CD4-positive, alpha-beta T cell treated with Interleukin-17A for 4 hours (primary cell): ENCODE results near the gene S100P.
"Not testable (repeated sequence)": the region's sequence is repeated elsewhere in the genome, so short reads cannot be mapped to it uniquely, and the experiment has no call there.

Source experiments
- DNase-seq: peaks from one replicate; pipeline ENCODE4 v3.0.0-alpha.2; 2020; ENCODE audit warnings: mixed read lengths

The S100P gene

DNA sequence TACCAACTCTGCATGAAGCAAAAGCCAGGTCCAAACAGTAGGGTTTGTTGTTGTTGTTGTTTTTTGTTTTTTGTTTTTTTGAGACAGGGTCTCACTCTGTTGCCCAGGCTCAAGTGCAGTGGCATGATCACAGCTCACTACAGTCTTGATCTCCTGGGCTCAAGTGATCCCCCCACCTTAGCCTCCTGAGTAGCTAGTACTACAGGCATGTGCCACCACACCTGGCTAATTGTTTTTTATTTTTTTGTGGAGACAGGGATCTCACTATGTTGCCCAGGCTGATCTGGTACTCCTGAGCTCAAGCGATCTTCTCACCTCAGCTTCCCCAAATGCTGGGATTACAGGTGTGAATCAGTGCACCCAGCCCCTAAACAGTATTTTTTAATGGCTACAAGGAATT lies 6.2 kb downstream of the S100P start:
- DNase-seq: no peak

DNA sequence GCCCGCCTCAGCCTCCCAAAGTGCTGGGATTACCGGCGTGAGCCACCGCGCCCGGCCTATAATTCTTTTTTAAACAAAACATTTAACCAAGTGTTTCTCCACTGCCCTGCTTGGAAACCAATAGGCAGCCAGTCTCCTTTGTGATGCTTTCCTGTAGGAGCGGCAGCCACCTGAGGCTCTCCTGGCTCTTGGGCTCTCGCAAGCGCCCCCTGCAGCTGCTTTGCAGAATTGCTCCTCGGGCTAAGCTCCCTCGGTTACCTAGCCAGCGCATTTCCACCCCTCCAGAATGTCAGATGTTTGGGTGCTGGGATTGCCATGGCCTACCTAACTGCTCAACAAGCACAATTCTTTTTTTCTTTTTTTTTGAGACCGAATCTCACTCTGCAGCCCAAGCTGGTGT lies 7.7 kb downstream of the S100P start:
- DNase-seq: peak; percentile 59

DNA sequence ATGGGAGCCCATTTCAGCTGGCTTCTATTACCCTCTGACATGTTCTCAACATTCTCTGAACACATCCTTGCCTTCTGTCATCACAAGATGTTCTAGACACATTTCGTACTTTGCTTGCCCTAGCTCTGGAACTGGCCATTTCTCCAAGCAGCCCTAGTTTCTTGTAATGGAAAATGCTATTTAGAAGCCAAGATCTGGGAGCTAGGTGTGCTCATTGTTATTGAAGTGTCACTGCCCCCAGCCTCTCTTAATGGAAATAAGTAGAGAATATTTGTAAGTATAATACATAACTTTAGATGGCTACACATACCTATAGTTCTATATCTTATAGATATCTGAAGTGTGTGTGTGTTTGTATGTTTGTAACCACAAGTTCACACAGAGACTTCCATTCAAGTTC lies 9.1 kb downstream of the S100P start:
- DNase-seq: no peak

DNA sequence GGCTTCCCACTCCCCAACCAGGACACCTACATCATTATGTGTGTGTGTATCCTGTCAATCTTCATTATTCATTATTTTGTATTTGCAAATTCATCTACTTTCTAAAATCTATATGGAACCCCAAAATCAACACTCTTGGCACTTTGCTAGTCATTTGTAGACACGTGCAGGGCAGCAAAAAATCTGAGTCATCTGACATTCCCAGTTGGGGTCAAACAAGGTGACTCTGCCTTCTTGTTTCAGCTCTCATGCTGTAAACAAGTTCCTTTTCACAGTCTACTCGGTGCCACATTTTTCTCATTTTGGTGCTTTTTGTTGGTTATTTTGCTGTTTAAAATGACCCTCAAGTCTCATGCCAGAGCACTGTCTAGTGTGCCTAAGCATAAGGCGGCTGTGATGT lies 10.1 kb downstream of the S100P start:
- DNase-seq: no peak

DNA sequence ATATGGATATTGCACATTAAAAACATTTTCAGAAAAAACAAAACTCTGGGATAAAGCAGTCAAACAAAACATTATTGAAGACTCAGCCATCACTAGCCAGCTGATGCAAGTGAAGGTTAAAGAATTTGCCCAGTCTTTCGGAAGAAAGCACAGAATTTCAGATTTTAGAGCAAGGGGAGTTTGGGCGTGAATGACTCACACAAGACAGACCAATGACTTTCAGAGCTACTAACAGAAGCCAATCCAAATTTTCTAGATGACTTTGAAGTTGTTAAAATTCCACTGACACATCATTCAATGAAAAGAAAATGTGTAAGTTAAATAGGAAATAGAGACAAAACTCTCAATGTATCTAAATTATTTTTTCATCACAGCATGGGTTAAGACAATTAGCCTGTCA lies 12.0 kb downstream of the S100P start:
- no peak for DNase-seq

DNA sequence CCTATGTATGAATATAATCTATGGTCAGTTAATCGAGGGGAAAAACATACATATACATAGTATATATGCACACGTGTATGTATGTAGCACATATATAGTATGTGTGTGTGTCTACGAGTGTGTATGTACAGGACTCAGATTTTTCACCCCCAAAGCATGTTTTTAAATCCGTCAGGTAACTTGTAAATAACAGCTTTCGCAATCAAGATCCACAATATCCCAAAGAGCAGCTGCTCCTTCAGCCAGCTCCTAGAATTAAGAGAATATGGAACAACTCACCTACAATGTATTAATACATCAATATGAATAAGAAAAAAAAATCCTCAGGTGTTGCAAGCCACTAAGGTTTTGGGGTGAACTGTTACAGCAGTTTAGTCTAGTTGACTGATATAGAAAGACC lies 12.5 kb downstream of the S100P start:
- DNase-seq: no peak

DNA sequence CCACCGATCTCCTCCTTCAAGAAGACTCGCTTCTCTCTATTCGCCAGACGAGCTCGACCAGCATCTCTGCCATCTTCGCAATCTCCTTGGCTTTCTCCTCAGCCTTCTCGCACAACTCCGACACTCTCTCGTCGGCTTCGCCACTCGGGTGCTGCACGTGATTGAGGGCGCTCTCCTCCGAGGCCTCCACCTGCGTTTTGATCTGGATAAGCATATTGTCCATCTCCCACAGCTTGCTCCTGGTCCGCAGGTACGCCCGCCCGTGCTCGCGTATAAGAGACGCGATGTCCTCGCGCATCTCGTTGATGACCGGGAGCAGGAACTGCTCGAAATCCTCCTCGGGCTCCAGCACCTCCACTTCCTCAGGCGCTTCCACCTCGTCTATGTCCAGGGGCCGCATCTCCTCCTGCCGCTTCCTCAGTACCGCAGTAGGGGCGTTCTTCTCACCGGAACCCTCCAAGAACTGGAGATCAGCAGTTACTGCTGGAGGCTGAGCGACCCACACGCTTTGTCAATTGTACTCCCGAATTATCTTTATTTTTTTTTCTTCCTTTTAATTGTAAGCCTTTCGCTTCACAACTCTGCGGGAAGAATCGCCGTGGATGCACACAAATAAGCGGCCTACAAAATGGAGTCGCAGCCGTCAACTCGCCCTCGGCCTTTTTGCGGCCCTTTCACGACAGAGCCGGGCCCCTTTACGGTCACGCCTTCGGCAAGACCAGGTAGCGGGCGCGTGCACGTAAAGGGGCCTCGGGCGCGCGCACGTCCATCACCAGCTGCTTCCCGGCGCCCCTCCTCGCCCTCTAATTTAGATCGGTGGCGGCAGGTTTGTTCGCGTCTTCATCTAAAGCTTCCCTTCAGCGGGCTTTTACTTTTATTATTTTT lies 15.8 kb downstream of the S100P start, which contains the start of gene MRFAP1L1:
MRFAP1L1 (minus strand) TSS at position 636 of the 885 bp plus-strand sequence; CDS start at position 400, 236 bp downstream.
- DNase-seq: peak; percentile 97

DNA sequence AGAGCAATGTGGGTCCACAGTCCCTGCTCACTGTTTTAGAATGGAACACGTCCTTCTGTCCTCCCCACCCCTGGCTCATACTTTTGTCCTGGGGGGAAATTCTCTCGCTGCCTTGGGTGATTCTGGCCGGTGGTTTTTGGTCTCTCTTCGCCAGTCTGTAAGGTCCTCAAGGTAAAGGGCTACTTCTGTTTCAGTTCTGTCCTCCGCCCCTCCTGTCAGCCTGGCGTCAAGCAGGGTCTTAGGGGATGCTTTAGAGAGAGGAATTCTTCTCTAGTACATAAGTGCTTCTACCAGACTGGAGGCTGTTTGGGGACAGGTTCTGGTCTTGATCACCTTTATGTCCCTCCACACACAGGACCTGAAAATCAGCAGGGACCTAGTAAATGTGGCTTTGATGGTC lies 16.6 kb downstream of the S100P start:
- DNase-seq: no peak

DNA sequence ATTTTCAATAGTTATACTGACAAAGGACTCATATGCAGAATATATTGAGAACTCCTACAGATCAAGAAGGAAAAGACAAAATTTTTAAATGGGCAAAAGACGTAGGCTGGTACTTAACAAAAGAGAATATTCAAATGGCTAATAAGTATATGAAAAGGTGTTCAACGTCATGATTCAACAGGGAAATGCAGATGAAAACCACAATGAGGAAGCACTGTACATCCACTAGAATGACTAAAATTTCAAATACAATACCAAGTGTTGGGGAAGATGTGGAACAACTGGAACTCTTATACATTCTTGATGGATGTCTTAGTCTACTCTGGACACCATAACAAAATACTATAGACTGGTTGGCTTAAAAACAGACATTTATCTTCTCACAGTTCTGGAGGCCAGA lies 17.3 kb downstream of the S100P start:
- no peak for DNase-seq

DNA sequence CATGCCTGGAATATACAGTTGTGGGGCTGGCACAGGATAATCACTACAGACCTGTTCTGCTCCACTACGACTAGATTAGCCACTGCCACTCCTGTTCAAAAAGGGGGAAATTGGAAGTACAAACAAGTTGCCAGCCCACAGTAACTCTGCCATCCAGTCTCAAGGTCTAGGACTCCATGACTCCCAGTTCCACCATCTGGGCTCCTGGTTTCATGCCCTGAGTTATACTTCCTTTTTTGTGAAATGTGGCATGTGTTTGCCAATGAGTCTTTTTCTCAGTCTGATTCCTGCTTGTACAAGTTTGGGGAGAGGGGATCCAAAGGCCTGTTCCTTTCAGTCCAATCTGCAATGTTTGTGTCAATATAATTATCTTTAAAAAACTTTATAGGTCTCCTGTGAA lies 21.3 kb downstream of the S100P start:
- DNase-seq: no peak

DNA sequence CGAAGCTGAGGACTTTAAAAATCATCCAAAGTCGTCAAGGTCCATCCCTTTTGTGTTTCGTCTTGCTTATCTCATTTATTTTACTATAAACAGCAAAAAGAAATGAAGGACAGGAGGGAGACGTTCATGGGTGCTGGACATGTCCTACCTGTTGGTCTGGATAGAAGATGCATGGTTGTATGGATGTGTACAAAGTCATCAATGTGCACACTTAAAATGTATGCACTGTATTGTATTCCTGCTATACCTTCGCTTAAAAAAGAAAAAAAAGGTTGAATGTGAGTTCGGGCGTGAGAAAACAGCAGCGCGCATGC lies 22.0 kb downstream of the S100P start:
- no peak for DNase-seq

DNA sequence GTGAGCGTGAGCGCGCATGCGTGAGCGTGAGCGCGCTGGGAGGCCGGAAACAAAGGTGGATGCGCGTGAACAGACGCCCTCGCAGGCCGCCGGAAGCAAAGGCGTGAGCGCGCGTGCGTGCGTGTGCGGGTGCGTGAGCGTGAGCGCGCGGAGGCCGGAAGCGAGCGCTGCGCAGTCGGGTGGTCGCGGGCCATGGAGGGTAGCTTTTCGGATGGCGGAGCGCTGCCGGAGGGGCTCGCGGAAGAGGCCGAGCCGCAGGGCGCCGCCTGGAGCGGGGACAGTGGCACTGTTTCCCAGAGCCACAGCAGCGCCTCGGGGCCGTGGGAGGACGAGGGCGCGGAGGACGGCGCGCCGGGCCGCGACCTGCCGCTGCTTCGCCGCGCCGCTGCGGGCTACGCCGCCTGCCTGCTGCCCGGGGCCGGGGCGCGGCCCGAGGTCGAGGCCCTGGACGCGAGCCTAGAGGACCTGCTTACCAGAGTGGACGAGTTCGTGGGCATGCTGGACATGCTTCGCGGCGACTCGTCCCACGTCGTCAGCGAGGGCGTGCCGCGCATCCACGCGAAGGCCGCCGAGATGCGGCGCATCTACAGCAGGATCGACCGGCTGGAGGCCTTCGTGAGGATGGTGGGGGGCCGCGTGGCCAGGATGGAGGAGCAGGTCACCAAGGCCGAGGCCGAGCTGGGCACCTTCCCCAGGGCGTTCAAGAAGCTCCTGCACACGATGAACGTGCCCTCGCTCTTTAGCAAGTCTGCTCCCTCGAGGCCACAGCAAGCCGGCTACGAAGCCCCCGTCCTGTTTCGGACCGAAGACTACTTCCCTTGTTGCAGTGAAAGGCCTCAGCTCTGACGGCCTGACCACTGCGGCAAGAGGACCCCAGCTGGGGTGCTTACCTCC lies 22.6 kb downstream of the S100P start, which contains the start of gene BLOC1S4:
BLOC1S4 (plus strand) TSS at position 157 of the 894 bp plus-strand sequence; CDS start at position 193, 36 bp downstream.
- DNase-seq: peak; percentile 93

DNA sequence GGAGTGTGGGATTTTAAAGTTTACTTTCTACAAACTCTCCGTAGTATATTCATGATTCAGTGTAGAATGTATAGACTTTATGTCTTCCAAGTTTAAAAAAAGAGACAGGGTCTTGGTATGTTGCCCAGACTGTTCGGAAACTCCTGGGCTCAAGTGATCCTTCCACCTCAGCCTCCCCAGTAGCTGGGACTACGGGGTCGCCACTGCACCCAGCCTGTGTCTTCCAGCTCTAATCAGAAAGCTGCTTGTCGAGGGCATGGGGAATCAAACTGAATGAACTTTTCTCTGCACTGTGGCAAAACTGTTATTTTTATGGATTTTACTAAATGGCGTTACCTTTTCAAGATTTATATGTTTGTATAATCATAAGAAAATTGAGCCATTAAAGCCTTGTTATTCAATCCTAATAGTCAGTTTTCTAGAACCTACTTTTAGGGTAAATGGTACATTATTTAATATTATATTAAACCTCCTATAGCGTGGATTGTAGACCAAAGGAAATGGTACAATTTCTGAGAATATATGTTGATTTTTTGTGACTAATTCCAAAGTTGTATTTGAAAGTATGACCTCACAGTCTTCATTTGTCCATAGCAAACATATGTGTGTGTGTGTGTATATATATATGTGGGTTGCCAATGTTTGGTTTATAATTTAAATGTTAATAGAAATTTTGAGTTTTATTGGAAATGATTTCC lies 23.4 kb downstream of the S100P start:
- peak; percentile 19 for DNase-seq

DNA sequence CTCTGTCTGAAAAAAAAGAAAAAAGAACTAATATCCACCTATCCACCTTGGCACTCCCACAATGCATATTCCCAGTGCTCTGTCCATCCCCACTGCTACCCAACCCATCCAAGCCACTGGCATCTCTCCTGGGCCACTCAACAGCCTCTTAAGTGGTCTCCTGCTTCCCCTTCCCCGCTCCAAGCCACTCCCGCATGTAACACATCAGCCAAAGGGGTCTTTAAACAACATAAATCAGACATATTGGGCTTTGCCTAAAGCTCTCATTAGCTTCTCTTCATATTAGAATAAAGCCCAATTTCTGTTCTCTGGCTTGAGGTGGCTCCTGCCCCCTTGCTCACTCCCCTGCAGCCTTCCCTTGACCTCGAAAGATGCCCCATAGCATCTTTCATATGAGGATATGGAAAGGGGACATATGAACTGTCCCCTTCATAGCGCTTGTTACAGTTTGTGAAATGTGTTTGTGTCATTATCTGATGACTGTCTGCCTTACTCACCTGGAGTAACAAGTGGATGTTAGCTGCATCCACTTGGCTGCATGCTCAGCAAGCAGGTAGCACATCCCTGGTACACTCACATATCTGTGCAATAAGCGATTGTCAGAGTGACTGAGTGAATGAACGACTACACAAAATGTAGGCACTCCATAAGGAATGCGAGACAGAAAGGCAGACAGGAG lies 25.4 kb downstream of the S100P start:
- DNase-seq: no peak

DNA sequence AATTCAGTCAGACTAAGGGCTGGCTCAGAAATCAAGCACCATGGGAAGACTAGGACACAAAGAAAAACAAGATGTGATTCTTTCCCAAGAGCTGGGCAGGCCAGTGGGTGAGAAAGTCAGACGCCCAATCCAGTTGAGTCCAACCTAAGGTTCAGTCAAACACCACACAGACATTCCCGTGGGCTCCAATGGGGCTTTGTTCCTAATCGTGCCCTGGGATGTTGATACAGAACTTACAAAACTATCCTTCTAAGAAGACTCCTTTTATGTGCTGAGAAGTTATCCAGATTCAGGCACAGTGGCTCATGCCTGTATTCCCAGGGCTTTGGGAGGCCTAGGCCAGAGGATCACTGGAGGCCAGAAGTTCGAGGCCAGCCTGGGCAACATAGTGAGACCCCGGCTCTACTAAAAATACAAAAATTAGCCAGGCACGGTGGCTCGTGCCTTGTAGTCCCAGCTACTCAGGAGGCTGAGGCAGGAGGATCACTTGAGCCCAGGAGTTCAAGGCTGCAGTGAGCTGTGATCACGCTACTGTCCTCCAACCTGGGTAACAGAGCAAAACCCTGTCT lies 26.0 kb downstream of the S100P start:
- DNase-seq: no peak

DNA sequence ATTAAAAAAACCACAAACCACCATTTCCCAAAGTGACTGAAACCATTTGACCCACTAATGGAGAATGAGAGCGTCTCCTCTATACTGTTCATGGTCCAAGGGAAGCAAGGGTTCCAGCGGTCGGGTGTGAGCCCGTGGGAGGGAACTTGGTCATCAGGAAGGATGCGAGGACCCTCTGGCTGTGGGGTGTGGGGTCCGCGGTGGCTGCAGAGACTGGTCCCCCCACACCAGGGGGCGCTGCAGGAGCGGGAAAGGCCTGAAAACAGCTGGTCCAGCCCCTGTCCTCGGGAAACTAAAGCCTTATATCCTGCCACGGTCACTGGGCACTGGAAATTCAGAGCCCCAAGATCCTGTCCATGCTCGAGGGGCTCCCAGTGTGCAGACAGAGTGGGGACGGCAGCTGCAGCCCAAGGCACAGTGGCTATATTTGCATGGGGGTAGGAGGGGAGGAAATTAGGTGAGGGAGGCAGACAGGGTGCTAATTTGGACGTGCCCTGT lies 26.6 kb downstream of the S100P start:
- DNase-seq: peak; percentile 91

DNA sequence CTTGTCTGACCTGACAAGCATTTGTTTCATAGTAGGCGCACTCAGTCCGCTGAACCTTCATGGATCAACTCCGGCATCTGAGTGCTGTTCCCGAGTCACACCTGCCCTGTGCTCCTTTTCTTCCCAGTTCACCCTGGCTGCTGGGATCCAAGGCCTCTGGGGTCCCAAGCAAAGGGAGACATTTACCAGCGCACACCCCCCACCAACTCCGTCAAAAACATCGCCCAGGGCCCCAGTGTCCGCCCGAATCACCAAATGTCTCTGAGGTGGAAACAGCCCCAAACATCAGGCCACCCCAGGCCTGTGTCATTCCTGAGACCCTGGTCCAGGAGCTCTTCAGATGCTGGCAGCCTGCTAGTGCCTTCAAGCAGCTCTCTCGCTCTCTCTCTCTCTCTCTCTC lies 27.4 kb downstream of the S100P start:
- DNase-seq: no peak

DNA sequence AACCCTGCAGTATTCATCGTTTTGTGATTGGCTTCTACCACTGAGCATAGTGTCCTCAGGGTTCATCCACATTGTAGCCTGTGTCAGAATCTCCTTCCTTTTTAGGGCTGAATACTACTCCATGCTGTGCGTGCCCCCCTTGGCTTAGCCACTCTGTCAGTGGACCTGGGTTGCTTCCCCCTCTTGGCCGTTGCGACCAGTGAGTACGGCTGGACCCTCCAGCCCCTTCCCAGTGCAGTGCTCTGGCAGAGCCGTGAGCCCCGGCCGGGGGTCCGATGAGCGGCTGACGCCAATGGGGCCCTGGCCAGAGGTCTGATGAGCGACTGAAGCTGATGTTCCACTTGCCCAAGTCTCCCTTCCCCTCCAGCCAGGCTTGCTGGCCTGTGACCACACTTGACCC lies 29.2 kb downstream of the S100P start:
- no peak for DNase-seq

DNA sequence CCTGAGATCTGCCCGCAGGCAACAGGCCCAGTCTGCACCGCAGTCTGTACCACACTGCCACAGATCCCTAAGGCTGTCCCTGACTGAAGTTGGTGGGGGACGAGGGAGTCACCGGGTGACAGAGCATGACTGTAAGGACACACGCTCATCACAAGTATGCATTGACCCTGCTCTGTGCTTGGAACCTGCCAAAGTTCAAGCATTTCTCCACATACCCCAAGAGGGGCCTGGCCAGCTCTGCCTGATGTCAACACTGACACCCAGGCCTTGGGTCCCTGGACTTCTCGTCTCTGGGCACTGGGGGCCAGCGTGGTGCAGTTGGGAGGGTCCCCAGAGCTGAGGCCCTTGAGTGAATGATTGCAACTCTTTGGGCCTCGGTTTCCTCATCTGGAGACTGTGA lies 30.2 kb downstream of the S100P start:
- DNase-seq: no peak

DNA sequence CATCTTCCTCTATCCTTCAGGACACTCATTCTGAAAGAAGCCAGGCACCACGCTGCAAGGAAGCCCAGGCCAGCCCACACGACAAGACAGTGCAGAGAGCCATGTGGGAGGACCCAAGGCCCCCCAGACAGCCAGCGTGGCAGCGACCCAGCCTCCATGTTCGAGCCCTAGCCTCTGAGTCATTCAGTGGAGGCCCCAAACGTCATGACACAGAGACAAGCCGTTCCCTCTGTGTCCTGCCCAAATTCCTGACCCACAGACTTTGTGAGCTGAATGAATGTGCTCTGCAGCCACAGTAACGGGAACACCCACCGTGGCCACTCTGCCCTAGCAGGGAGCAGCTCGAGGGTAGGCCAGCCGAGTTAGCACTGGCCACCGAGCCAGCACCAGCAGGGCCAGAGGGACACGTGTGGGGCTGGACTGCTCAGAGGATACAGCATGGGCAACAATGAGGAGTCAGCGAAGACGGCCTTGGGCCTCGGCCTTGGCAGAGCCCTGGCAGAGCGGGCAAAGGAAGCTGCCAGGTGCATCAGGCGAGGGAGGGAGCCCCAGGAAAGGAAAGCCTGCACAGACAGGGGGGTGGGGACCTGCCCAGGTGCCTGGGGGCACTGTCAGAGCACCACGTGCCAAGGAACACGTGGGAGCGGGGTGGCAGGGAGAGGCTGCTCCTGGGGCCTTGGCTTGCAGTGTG lies 30.9 kb downstream of the S100P start:
- no peak for DNase-seq

DNA sequence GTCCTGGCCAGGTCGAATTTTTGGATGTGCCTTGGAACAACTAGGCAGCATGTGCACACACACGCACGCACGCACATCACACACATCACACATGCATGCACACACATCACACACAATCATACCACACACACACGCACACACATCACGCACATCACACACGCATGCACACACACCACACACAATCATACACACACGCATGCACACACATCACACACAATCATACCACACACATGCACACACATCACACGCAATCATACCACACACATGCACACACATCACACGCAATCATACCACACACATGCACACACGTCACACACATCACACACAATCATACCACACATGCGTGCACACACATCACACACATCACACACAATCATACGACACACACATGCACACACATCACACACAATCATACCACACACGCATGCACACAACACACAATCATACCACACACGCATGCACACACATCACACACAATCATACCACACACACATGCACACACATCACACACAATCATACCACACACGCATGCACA lies 31.8 kb downstream of the S100P start:
- DNase-seq: not testable (repeated sequence)
